Measurements from ENCODE around the gene LTBP3.

The LTBP3 gene

DNA sequence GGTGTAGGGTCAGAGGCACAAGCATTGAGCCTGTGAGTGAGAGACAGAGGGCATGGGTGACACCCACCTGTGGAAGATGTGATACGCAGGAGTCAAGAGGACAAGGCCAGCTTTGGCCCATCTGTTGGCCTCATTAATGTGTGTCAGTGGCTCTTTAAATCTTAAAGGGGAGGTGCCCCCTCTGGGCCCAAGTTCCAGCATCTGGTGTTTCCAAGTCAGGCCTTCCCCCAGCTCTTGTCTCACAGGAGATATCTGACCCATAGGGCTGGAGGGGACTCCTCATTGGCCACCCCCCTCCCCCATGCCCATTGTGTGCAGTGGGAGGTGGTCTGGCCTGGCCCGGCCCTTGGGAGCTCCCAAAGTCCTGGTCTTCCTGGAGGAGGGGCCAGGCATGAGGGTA is 28.5 kb upstream of the LTBP3 start:
- TF ChIP-seq, protein P1, sequence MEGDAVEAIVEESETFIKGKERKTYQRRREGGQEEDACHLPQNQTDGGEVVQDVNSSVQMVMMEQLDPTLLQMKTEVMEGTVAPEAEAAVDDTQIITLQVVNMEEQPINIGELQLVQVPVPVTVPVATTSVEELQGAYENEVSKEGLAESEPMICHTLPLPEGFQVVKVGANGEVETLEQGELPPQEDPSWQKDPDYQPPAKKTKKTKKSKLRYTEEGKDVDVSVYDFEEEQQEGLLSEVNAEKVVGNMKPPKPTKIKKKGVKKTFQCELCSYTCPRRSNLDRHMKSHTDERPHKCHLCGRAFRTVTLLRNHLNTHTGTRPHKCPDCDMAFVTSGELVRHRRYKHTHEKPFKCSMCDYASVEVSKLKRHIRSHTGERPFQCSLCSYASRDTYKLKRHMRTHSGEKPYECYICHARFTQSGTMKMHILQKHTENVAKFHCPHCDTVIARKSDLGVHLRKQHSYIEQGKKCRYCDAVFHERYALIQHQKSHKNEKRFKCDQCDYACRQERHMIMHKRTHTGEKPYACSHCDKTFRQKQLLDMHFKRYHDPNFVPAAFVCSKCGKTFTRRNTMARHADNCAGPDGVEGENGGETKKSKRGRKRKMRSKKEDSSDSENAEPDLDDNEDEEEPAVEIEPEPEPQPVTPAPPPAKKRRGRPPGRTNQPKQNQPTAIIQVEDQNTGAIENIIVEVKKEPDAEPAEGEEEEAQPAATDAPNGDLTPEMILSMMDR (IDR thresholded peaks at IDR 0.05; ENCODE audit: unreplicated experiment in 3 of 3), result no peak
- no peaks in the 10 kb centered on the region for H3K9me3 Mint-ChIP-seq
- peaks cover 4% of the 10 kb centered on the region for H3K36me3 Mint-ChIP-seq (ENCODE audit: low read depth)
- H3K4me3 Mint-ChIP-seq, result no peak overlapping the region
- no peak overlapping the region for H3K27ac Mint-ChIP-seq
- H3K4me1 Mint-ChIP-seq, result peaks cover 27% of the 10 kb centered on the region
- H3K27me3 Mint-ChIP-seq (ENCODE audit: low read depth), result peaks cover 24% of the 10 kb centered on the region

DNA sequence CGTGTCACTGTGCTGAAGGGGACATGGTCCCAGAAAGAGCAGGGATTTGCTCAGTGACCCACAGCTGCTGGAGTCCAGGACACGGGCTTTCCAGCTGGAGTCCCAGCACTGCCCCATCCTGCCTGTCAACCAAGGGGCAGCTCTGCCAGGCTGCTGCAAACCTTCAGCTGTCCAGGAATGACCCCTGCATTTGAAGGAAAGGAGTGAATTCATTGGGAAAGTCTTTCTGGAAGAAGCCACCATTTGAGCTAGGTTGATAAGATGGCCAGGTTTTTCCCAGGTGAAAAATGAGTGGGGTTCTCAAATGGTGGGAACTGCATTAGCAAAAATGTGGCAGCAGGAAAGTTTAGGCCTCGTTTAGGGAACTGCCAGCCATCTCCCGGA is 28.1 kb upstream of the LTBP3 start:
- Mint-ChIP-seq H3K4me1 (peaks cover 27% of the 10 kb centered on the region), H3K4me3 (no peak overlapping the region), H3K27me3 (ENCODE audit: low read depth) (peaks cover 21% of the 10 kb centered on the region), H3K9me3 (no peaks in the 10 kb centered on the region), H3K27ac (no peak overlapping the region), H3K36me3 (ENCODE audit: low read depth) (peaks cover 4% of the 10 kb centered on the region)
- TF ChIP-seq, protein P1 (IDR thresholded peaks at IDR 0.05; ENCODE audit: unreplicated experiment in 3 of 3), result no peak

DNA sequence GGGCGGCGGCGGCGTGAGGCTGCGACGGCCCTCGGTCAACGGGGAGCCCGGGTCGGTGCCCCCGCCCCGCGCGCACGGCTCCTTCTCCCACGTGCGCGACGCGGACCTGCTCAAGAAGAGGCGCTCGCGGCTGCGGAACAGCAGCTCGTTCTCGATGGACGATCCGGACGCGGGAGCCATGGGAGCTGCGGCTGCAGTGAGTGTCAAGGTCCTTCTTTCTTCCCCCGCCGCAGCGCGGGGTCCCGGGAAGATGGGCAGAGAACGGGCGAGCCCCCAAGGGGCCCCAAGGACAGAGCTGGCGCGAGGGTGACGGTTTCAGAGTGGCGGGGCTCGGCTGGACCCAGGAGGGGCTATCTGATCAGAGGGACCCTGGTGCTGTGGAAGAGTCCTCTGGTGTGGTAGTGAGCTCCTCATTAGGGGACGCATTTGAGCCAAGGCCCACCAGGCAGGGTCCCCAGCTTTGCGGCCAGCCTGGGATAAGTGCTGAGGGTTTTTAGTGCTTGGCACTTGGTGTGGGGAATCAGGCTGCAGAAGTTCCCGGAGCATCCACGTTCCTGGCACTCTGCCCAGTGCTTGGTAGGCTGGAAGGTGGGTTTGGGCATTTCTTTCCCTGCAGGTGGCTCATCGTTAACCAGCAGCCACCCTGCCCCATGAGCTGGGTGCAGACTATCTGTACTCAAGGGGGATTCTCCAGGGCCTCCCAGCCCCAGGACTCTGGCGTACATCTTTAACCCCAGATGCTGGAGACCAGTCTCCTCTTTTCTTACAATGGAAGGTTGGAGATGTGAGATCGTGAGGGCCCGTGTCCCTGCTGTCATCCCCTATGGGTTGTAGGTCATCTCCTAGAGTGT is 27.5 kb upstream of the LTBP3 start:
- Mint-ChIP-seq H3K9me3 (no peaks in the 10 kb centered on the region), H3K4me1 (peaks cover 25% of the 10 kb centered on the region), H3K36me3 (ENCODE audit: low read depth) (peaks cover 3% of the 10 kb centered on the region), H3K27ac (no peak overlapping the region), H3K27me3 (ENCODE audit: low read depth) (peaks cover 18% of the 10 kb centered on the region), H3K4me3 (no peak overlapping the region)
- TF ChIP-seq, protein P1 (IDR thresholded peaks at IDR 0.05; ENCODE audit: unreplicated experiment in 3 of 3), result no peak

DNA sequence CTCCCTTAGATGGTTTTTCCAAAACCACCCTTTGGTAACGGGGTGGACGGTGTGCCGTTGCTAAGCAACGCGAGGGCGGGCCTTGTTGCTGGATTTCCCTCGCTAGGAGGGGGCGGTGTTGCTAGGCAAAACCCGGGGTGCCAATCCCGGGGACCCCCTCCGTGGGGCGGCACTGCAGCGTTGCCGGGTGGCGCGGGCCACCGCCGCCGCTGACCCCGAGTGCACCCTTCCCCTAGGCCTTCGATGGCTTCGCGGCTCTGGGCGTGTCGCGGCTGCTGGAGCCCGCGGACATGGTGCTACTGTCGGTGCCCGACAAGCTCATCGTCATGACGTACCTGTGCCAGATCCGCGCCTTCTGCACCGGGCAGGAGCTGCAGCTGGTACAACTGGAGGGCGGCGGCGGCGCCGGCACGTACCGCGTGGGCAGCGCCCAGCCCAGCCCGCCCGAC is 26.6 kb upstream of the LTBP3 start:
- H3K4me3 Mint-ChIP-seq, result no peak overlapping the region
- no peaks in the 10 kb centered on the region for H3K36me3 Mint-ChIP-seq (ENCODE audit: low read depth)
- no peak overlapping the region for H3K27ac Mint-ChIP-seq
- no peaks in the 10 kb centered on the region for H3K9me3 Mint-ChIP-seq
- TF ChIP-seq, protein P1 (IDR thresholded peaks at IDR 0.05; ENCODE audit: unreplicated experiment in 3 of 3), result no peak
- peaks cover 15% of the 10 kb centered on the region for H3K27me3 Mint-ChIP-seq (ENCODE audit: low read depth)
- peaks cover 20% of the 10 kb centered on the region for H3K4me1 Mint-ChIP-seq

DNA sequence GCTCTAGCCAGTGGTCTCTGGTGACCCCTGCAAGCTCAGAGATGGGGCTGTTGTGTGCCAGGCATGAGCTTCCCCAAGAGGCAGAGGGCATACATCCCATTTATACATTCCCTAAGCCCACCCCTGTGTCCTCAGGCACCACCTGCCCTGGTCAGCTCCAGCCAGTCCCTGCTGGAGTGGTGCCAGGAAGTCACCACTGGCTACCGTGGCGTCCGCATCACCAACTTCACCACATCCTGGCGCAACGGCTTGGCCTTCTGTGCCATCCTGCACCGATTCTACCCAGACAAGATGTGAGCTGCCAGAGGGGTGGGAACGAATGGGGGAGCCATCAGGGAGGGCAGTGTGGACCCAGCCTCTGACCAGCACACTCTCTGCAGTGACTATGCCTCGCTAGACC is 25.9 kb upstream of the LTBP3 start:
- TF ChIP-seq, protein P1 (IDR thresholded peaks at IDR 0.05; ENCODE audit: unreplicated experiment in 3 of 3), result no peak
- Mint-ChIP-seq H3K36me3 (ENCODE audit: low read depth) (no peaks in the 10 kb centered on the region), H3K9me3 (no peaks in the 10 kb centered on the region), H3K27me3 (ENCODE audit: low read depth) (peaks cover 15% of the 10 kb centered on the region), H3K4me3 (no peak overlapping the region), H3K27ac (no peak overlapping the region), H3K4me1 (peaks cover 20% of the 10 kb centered on the region)

DNA sequence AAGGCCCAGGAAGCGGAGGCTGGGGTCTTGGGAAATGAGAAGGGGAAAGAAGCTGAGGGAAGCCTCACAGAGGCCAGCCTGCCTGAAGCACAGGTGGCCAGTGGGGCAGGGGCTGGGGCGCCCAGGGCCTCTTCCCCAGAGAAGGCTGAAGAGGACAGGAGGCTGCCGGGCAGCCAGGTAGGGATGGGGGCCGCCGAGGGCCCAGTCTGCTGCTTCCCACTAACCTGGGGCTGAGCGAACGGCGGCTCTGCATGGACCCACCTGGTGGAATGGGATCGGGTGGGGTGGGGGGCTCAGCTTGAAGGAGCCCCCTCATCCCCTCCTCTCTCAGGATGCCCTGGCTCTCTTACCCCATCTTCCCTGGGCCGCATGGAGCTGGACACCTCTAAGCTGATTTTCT is 25.4 kb upstream of the LTBP3 start:
- Mint-ChIP-seq H3K4me1 (peaks cover 23% of the 10 kb centered on the region), H3K27me3 (ENCODE audit: low read depth) (peaks cover 15% of the 10 kb centered on the region), H3K27ac (peak overlapping the region in 1 of 3 experiments; percentile 26), H3K4me3 (no peak overlapping the region), H3K36me3 (ENCODE audit: low read depth) (no peaks in the 10 kb centered on the region), H3K9me3 (no peaks in the 10 kb centered on the region)
- TF ChIP-seq, protein P1 (IDR thresholded peaks at IDR 0.05; ENCODE audit: unreplicated experiment in 3 of 3), result no peak

Data from nephron (organoid).